Progenitor cell of endocrine pancreas (in vitro differentiated cells): Measurements from ENCODE around the gene SPACA9. TPM values are rescaled to one million over a fixed set of nuclear protein-coding genes. Genes with fewer than 3 reads are reported as not detected.

Experiments used
- DNase-seq: peaks from one replicate; pipeline ENCODE4 v3.0.0; 2021; ENCODE audit warnings: low spot score; ENCODE audit not compliant: unreplicated experiment
- H3K27ac Mint-ChIP-seq: 2 replicates; pipeline ENCODE4 v1.8.0; 2021; ENCODE audit warnings: mild to moderate bottlenecking, moderate library complexity, mixed read lengths
- H3K27me3 Mint-ChIP-seq: 2 replicates; pipeline ENCODE4 v1.8.0; 2021; ENCODE audit warnings: mixed read lengths
- H3K36me3 Mint-ChIP-seq: 2 replicates; pipeline ENCODE4 v1.8.0; 2022; ENCODE audit warnings: mixed read lengths; ENCODE audit not compliant: insufficient read depth
- H3K4me1 Mint-ChIP-seq: 2 replicates; pipeline ENCODE4 v1.8.0; 2021; ENCODE audit warnings: low read depth, mixed read lengths
- H3K4me3 Mint-ChIP-seq: 2 replicates; pipeline ENCODE4 v1.8.0; 2021; ENCODE audit warnings: low read depth, mild to moderate bottlenecking, moderate library complexity, mixed read lengths
- H3K9me3 Mint-ChIP-seq: 2 replicates; pipeline ENCODE4 v1.8.0; 2021; ENCODE audit warnings: low read depth, mixed read lengths
- CTCF ChIP-seq: fragments of 200-600 bp; sonication (generic); IDR thresholded peaks from one replicate; pipeline ENCODE4 v1.5.0; 2021; ENCODE audit warnings: antibody characterized with exemption, mild to moderate bottlenecking; ENCODE audit not compliant: unreplicated experiment
- total RNA-seq: library from RNA; stranded (reverse); gene quantifications from 2 replicates; pipeline ENCODE4 v1.2.1, GENCODE V29; 2021

Gene SPACA9
- total RNA-seq, 1 donor from 2014 or later: 4.0 TPM

GRCh38 chr9:132894346-132894745 lies 15.6 kb downstream of the SPACA9 start:
- Mint-ChIP-seq H3K9me3 (no peaks in the 10 kb centered on the region), H3K36me3 (peaks cover 11% of the 10 kb centered on the region), H3K27me3 (no peaks in the 10 kb centered on the region), H3K27ac (no peak overlapping the region), H3K4me1 (peaks cover 9% of the 10 kb centered on the region), H3K4me3 (no peak overlapping the region)
- TF ChIP-seq CTCF: no peak
- no peak for DNase-seq

GRCh38 chr9:132894862-132895835 lies 16.5 kb downstream of the SPACA9 start:
- Mint-ChIP-seq H3K27ac (no peak overlapping the region), H3K4me3 (no peak overlapping the region), H3K9me3 (no peaks in the 10 kb centered on the region), H3K27me3 (no peaks in the 10 kb centered on the region), H3K36me3 (peaks cover 11% of the 10 kb centered on the region), H3K4me1 (peaks cover 9% of the 10 kb centered on the region)
- DNase-seq: no peak
- TF ChIP-seq CTCF: no peak

GRCh38 chr9:132896264-132896663 lies 17.6 kb downstream of the SPACA9 start:
- no peak for TF ChIP-seq CTCF
- Mint-ChIP-seq H3K36me3 (peaks cover 13% of the 10 kb centered on the region), H3K9me3 (no peaks in the 10 kb centered on the region), H3K27ac (no peak overlapping the region), H3K27me3 (no peaks in the 10 kb centered on the region), H3K4me1 (peaks cover 9% of the 10 kb centered on the region), H3K4me3 (no peak overlapping the region)
- DNase-seq: no peak

GRCh38 chr9:132896906-132897305 lies 18.2 kb downstream of the SPACA9 start:
- Mint-ChIP-seq H3K4me3 (no peak overlapping the region), H3K9me3 (no peaks in the 10 kb centered on the region), H3K27ac (no peak overlapping the region), H3K4me1 (peaks cover 9% of the 10 kb centered on the region), H3K27me3 (no peaks in the 10 kb centered on the region), H3K36me3 (peaks cover 15% of the 10 kb centered on the region)
- DNase-seq: no peak
- no peak for TF ChIP-seq CTCF

GRCh38 chr9:132898051-132898450 lies 19.4 kb downstream of the SPACA9 start:
- no peak for DNase-seq
- Mint-ChIP-seq H3K27ac (no peak overlapping the region), H3K9me3 (no peaks in the 10 kb centered on the region), H3K27me3 (no peaks in the 10 kb centered on the region), H3K4me1 (peaks cover 4% of the 10 kb centered on the region), H3K4me3 (no peak overlapping the region), H3K36me3 (peaks cover 18% of the 10 kb centered on the region)
- no peak for TF ChIP-seq CTCF
